HG02852 (cell line): Measurements from ENCODE around the gene BPIFB4.

ENCODE experiments used
- ATAC-seq: cut with Tn5 transposase; IDR thresholded peaks from one replicate; pipeline ENCODE4 v1.9.1; 2021; ENCODE audit warnings: mild to moderate bottlenecking, moderate library complexity; ENCODE audit not compliant: unreplicated experiment

BPIFB4 gene

DNA sequence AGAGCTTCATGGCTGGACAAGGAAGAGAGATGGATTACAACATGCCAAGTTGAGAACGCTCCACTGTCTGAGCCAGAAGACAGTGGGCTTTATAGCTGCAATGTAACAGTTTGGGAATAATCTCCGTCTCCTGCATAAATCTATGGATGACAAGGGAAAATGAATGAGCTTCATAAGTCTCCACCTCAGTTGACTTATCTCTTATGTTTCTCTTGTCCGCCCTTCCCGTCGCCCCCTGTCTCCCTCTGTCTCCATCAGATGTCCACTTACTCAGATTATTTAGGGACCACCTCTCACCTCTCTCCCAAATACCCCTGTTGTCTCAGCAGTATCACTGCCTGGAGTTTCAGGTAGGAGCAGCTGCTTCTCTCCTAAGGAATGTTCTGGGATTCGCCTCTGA, 74.8 kb downstream of the BPIFB4 start:
- ATAC-seq: no peak

DNA sequence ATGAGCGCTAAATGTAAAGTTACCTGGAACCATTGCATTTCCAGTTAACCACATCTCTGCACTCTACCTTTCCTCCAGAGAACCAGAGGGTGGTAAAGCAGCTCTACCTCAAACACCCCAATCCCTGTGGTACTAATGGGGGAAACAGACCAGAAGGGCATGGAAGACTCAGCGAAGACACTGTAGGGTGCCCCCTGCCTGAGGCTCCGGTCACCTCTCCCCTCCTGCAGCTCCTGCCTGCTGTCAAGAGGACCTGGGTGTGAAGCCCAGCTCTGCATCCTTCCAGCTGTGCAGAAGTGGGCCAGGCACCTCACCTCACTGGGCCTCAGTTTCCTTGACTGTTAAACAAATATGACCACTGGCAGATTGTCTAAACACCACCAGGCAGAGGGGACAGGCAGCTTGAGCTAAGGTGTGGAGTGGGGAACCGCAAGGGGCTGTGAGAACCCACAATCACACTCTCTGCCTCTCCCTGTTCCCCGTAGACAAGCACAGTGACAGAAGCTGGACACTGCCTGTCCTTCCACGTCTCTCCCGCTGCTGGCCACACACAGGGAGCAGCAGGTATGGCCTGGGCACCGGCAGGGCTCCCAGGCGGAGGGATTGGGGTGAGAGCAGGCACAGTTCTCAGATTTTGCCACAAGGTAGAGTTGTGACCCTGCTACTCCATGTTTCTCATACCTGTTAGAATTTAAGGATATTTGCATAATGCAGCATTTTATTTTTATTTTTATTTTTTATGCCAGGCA, 79.4 kb downstream of the BPIFB4 start:
- ATAC-seq: no peak

DNA sequence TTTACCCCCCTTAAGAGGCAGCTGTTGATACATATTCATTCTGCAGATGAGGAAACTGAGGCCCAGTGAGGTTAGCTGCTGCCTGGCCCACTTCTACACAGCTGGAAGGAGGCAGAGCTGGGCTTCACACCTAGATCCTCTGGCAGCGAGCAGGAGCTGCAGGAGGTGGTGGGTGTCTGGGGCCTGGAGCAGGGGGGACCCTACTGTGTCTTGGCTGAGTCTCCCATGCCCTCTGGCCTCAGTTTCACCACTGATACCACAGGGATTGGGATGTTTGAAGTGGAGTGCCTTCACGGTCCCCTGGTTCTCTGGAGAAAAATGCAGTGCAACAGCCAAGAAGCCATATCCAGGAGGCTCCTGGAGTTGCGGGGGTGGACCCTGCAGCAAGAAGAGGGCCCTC, 80.3 kb downstream of the BPIFB4 start:
- no peak for ATAC-seq

DNA sequence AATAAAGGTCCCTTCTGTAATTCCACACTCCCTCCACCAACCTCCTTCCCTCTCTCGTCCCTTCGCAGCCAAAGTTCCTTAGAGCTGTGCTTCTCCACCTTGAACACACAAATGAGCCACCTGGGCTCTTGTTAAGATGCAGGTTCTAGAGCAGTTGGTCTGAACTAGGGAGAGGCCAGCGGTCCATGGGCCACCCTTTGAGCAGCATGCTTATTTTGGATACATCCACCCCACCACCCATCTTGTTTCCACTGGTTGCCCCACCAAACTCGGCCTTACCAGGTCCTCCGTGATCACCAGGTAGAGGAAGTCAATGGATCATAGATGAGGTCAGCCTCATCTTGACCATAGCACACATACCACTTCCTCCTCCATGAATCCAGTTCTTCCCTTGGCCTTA, 81.2 kb downstream of the BPIFB4 start:
- ATAC-seq: no peak
